Thyroid gland (tissue), 4 donors: ENCODE results near the gene HENMT1.

ENCODE experiments used
- CTCF ChIP-seq, 6 experiments: fragments of 200-600 bp in 3 of 6; fragments of 450-650 bp in 3 of 6; sonication (generic) in 3 of 6; IDR thresholded peaks; one replicate each; pipeline ENCODE4 v1.5.1; 2016 to 2019; ENCODE audit warnings: antibody characterized with exemption in 6 of 6, mild to moderate bottlenecking in 2 of 6, inconsistent platforms in 1 of 6, moderate library complexity in 1 of 6
- POLR2A ChIP-seq, 2 donors: fragments of 450-650 bp; IDR thresholded peaks; one replicate each; pipeline ENCODE4 v1.6.1; 2017; ENCODE audit warnings: antibody characterized with exemption in 2 of 2, mild to moderate bottlenecking in 2 of 2, moderate library complexity in 1 of 2

- TF ChIP-seq CTCF (IDR thresholded peaks at IDR 0.05): no peak
- no peak for TF ChIP-seq POLR2A (IDR thresholded peaks at IDR 0.05)
Observed at GRCh38 chr1:108605633-108606032, 55.3 kb downstream of the HENMT1 start.
